MM.1S (cell line): ENCODE measurements around the gene FBXL4.

Experiments
- DNase-seq: peaks from one replicate; pipeline ENCODE4 v3.0.0-alpha.2; 2015
- H2AFZ ChIP-seq: fragments of 300-600 bp; sonication (generic); 2 replicates; pipeline ENCODE4 v1.6.0; 2016; ENCODE audit warnings: antibody characterized with exemption, low read length
- H3F3A ChIP-seq: fragments of 300-600 bp; sonication (generic); 2 replicates; pipeline ENCODE4 v1.6.1; 2016; ENCODE audit warnings: mild to moderate bottlenecking, antibody characterized with exemption, low read length, moderate library complexity, mixed read lengths; ENCODE audit not compliant: insufficient read depth
- H3K27ac ChIP-seq: fragments of 300-600 bp; sonication (generic); 2 replicates; pipeline ENCODE4 v1.5.1; 2016; ENCODE audit warnings: mild to moderate bottlenecking, low read length
- H3K27me3 ChIP-seq: fragments of 300-600 bp; sonication (generic); replicated peaks from 2 replicates; pipeline ENCODE4 v1.6.0; 2016; ENCODE audit warnings: low read length; ENCODE audit not compliant: insufficient read depth
- H3K36me3 ChIP-seq: fragments of 300-600 bp; sonication (generic); replicated peaks from 2 replicates; pipeline ENCODE4 v1.6.1; 2016; ENCODE audit warnings: mild to moderate bottlenecking, low read length, mixed read lengths; ENCODE audit not compliant: insufficient read depth
- H3K4me1 ChIP-seq: fragments of 300-600 bp; sonication (generic); 2 replicates; pipeline ENCODE4 v1.6.1; 2016; ENCODE audit warnings: low read length, mixed read lengths
- H3K4me2 ChIP-seq: fragments of 300-600 bp; sonication (generic); 2 replicates; pipeline ENCODE4 v1.6.0; 2016; ENCODE audit warnings: low read depth, low read length
- H3K4me3 ChIP-seq: fragments of 300-600 bp; sonication (generic); 2 replicates; pipeline ENCODE4 v1.5.1; 2016; ENCODE audit warnings: low read length, mixed read lengths
- H3K79me2 ChIP-seq: fragments of 300-600 bp; sonication (generic); 2 replicates; pipeline ENCODE4 v1.6.1; 2016; ENCODE audit warnings: mixed run types, low read length, mixed read lengths
- H3K9ac ChIP-seq: fragments of 300-600 bp; sonication (generic); 2 replicates; pipeline ENCODE4 v1.6.1; 2016; ENCODE audit warnings: low read length, mixed read lengths
- H3K9me2 ChIP-seq: fragments of 300-600 bp; sonication (generic); replicated peaks from 2 replicates; pipeline ENCODE4 v1.6.1; 2016; ENCODE audit warnings: mild to moderate bottlenecking, low read length, mixed read lengths; ENCODE audit not compliant: insufficient read depth
- H3K9me3 ChIP-seq: fragments of 300-600 bp; sonication (generic); replicated peaks from 2 replicates; pipeline ENCODE4 v1.6.1; 2016; ENCODE audit warnings: mild to moderate bottlenecking, low read length, mixed read lengths; ENCODE audit not compliant: insufficient read depth
- H4K20me1 ChIP-seq: fragments of 300-600 bp; sonication (generic); 2 replicates; pipeline ENCODE4 v1.6.1; 2016; ENCODE audit warnings: mild to moderate bottlenecking, low read length, moderate library complexity, mixed read lengths; ENCODE audit not compliant: insufficient read depth
- CTCF ChIP-seq: fragments of 300-600 bp; sonication (generic); IDR thresholded peaks from 2 replicates; pipeline ENCODE4 v1.5.1; 2016; ENCODE audit warnings: antibody characterized with exemption, low read length, mixed read lengths
- EZH2 ChIP-seq: fragments of 300-600 bp; sonication (generic); optimal IDR thresholded peaks from 2 replicates; pipeline ENCODE3; 2017; ENCODE audit warnings: low read depth, mild to moderate bottlenecking, antibody characterized with exemption, low read length, mixed read lengths
- EZH2phosphoT487 ChIP-seq: fragments of 300-600 bp; sonication (generic); IDR thresholded peaks from 2 replicates; pipeline ENCODE4 v1.6.1; 2018; ENCODE audit warnings: antibody characterized with exemption, low read length

Gene FBXL4

GRCh38 chr6:98894810-98895209 is 52.9 kb downstream of the FBXL4 start:
- Histone ChIP-seq H3K9me3 (no peaks in the 10 kb centered on the region), H3F3A (no peaks in the 10 kb centered on the region), H3K9ac (no peak overlapping the region), H3K27ac (no peak overlapping the region), H4K20me1 (no peaks in the 10 kb centered on the region), H2AFZ (no peak overlapping the region), H3K27me3 (no peaks in the 10 kb centered on the region), H3K4me2 (no peak overlapping the region), H3K9me2 (no peaks in the 10 kb centered on the region), H3K4me3 (no peak overlapping the region), H3K79me2 (no peaks in the 10 kb centered on the region), H3K36me3 (0 out of 2 replicates have a peak, but pooled peaks cover 3% of the 10 kb centered on the region), H3K4me1 (peaks cover 6% of the 10 kb centered on the region; the same call in 1 of the 2 replicates)
- no peak for DNase-seq
- no peak for TF ChIP-seq EZH2
- TF ChIP-seq EZH2phosphoT487, result no peak
- no peak for TF ChIP-seq CTCF

GRCh38 chr6:98887650-98888049 is 60.1 kb downstream of the FBXL4 start:
- H3K9me2 ChIP-seq, result no peaks in the 10 kb centered on the region
- H3K9ac ChIP-seq, result no peak overlapping the region
- H3K4me3 ChIP-seq, result no peak overlapping the region
- H3K36me3 ChIP-seq, result no peaks in the 10 kb centered on the region
- H3K27ac ChIP-seq, result no peak overlapping the region
- H3K27me3 ChIP-seq, result no peaks in the 10 kb centered on the region; the same call in 1 of the 2 replicates
- H3F3A ChIP-seq, result no peaks in the 10 kb centered on the region
- no peak for TF ChIP-seq EZH2phosphoT487
- no peak for TF ChIP-seq CTCF
- no peak for TF ChIP-seq EZH2
- H3K9me3 ChIP-seq, result no peaks in the 10 kb centered on the region
- H3K4me1 ChIP-seq, result no peaks in the 10 kb centered on the region
- H3K4me2 ChIP-seq, result no peak overlapping the region
- H2AFZ ChIP-seq, result no peak overlapping the region
- no peaks in the 10 kb centered on the region for H3K79me2 ChIP-seq
- DNase-seq, result no peak
- H4K20me1 ChIP-seq, result no peaks in the 10 kb centered on the region

GRCh38 chr6:98885330-98885729 is 62.4 kb downstream of the FBXL4 start:
- H2AFZ ChIP-seq, result no peak overlapping the region
- H3K9me2 ChIP-seq, result no peaks in the 10 kb centered on the region
- H3K9ac ChIP-seq, result no peak overlapping the region
- no peak overlapping the region for H3K27ac ChIP-seq
- no peaks in the 10 kb centered on the region for H3K36me3 ChIP-seq
- no peaks in the 10 kb centered on the region for H4K20me1 ChIP-seq
- no peaks in the 10 kb centered on the region; the same call in 1 of the 2 replicates for H3K27me3 ChIP-seq
- H3K4me1 ChIP-seq, result peaks cover 6% of the 10 kb centered on the region
- no peak overlapping the region for H3K4me3 ChIP-seq
- no peaks in the 10 kb centered on the region for H3K79me2 ChIP-seq
- H3F3A ChIP-seq, result peaks cover 3% of the 10 kb centered on the region; the same call in 1 of the 2 replicates
- H3K9me3 ChIP-seq, result no peaks in the 10 kb centered on the region
- no peak for TF ChIP-seq EZH2
- TF ChIP-seq CTCF, result no peak
- no peak for TF ChIP-seq EZH2phosphoT487
- H3K4me2 ChIP-seq, result no peak overlapping the region
- DNase-seq, result no peak
